HEK293T (cell line): ENCODE results near the gene FNBP1L.
"Not testable (repeated sequence)": the region's sequence is repeated elsewhere in the genome, so short reads cannot be mapped to it uniquely, and the experiment has no call there.

Experiments used
- CTCF ChIA-PET: fragments of 350-600 bp; formaldehyde crosslinking; extraction: SDS; loops from one replicate; lab custom pipeline; 2021; ENCODE audit warnings: antibody characterized with exemption, inconsistent platforms; lab: Yijun Ruan, JAX
- POLR2A ChIA-PET: fragments of 350-600 bp; formaldehyde crosslinking; extraction: SDS; loops from one replicate; lab custom pipeline; 2020; ENCODE audit warnings: antibody characterized with exemption, inconsistent platforms; lab: Yijun Ruan, JAX
- DNase-seq: peaks from one replicate; pipeline ENCODE4 v3.0.0; 2012; ENCODE audit warnings: mixed read lengths; ENCODE audit errors: extremely low spot score
- ARNT ChIP-seq: fragments of 450-650 bp; IDR thresholded peaks from 2 replicates; pipeline ENCODE4 v1.6.1; 2017; ENCODE audit warnings: mild to moderate bottlenecking
- BHLHE40 ChIP-seq: fragments of 450-650 bp; IDR thresholded peaks from 2 replicates; pipeline ENCODE4 v1.6.1; 2016; ENCODE audit warnings: mild to moderate bottlenecking, moderate library complexity, borderline replicate concordance
- CTBP1 ChIP-seq: fragments of 450-650 bp; IDR thresholded peaks from 2 replicates; pipeline ENCODE4 v1.6.1; 2016; ENCODE audit warnings: borderline replicate concordance
- ELF4 ChIP-seq: fragments of 450-650 bp; IDR thresholded peaks from 2 replicates; pipeline ENCODE4 v1.6.1; 2017; ENCODE audit warnings: antibody characterized with exemption
- FOXA1 ChIP-seq: fragments of 450-650 bp; IDR thresholded peaks from 2 replicates; pipeline ENCODE4 v1.6.1; 2016; ENCODE audit warnings: mild to moderate bottlenecking
- FOXK2 ChIP-seq: fragments of 450-650 bp; IDR thresholded peaks from 2 replicates; pipeline ENCODE4 v1.6.1; 2016; ENCODE audit warnings: mild to moderate bottlenecking
- FOXM1 ChIP-seq: fragments of 450-650 bp; IDR thresholded peaks from 2 replicates; pipeline ENCODE4 v1.6.1; 2017; ENCODE audit warnings: mild to moderate bottlenecking, borderline replicate concordance
- HDGF ChIP-seq: fragments of 450-650 bp; IDR thresholded peaks from 2 replicates; pipeline ENCODE4 v1.6.1; 2017; ENCODE audit warnings: antibody characterized with exemption, borderline replicate concordance
- L3MBTL2 ChIP-seq: fragments of 450-650 bp; conservative IDR thresholded peaks from 2 replicates; pipeline ENCODE4 v1.6.1; 2016; ENCODE audit warnings: mild to moderate bottlenecking
- LEF1 ChIP-seq: fragments of 450-650 bp; IDR thresholded peaks from 2 replicates; pipeline ENCODE4 v1.6.1; 2017; ENCODE audit warnings: mild to moderate bottlenecking, borderline replicate concordance
- NFRKB ChIP-seq: fragments of 450-650 bp; IDR thresholded peaks from 2 replicates; pipeline ENCODE4 v1.6.1; 2016; ENCODE audit warnings: mild to moderate bottlenecking, moderate library complexity
- PKNOX1 ChIP-seq: fragments of 450-650 bp; IDR thresholded peaks from 2 replicates; pipeline ENCODE4 v1.6.1; 2016
- SP1 ChIP-seq: fragments of 450-650 bp; IDR thresholded peaks from 2 replicates; pipeline ENCODE4 v1.6.1; 2017
- SUZ12 ChIP-seq: fragments of 450-650 bp; IDR thresholded peaks from 2 replicates; pipeline ENCODE4 v1.6.1; 2016; ENCODE audit warnings: mild to moderate bottlenecking
- TARDBP ChIP-seq: fragments of 450-650 bp; IDR thresholded peaks from 2 replicates; pipeline ENCODE4 v1.6.1; 2016
- ZNF384 ChIP-seq: fragments of 450-650 bp; IDR thresholded peaks from 2 replicates; pipeline ENCODE4 v1.6.1; 2016

The FNBP1L gene

GRCh38 chr1:93463960-93464359, 16.0 kb downstream of the FNBP1L start:
- CTCF ChIA-PET: no interaction called here
- POLR2A ChIA-PET: no interaction called here
- DNase-seq: no peak
- no peak for TF ChIP-seq PKNOX1
- TF ChIP-seq TARDBP: no peak
- no peak for TF ChIP-seq FOXA1
- no peak for TF ChIP-seq L3MBTL2
- no peak for TF ChIP-seq HDGF
- TF ChIP-seq LEF1: no peak
- TF ChIP-seq FOXK2: no peak
- TF ChIP-seq SUZ12: no peak
- no peak for TF ChIP-seq SP1

- DNase-seq, CTCF ChIA-PET, POLR2A ChIA-PET: not testable (repeated sequence)
Measured at GRCh38 chr1:93465371-93466082, 17.6 kb downstream of the FNBP1L start.

GRCh38 chr1:93467606-93468005, 19.7 kb downstream of the FNBP1L start:
- DNase-seq: no peak
- CTCF ChIA-PET: interaction anchor here (0.5 kb wide), 1 partner anchor 177 kb away, joined by 4 read pairs; no protein-coding TSS in a partner anchor
- POLR2A ChIA-PET: no interaction called here
- TF ChIP-seq SUZ12: no peak
- no peak for TF ChIP-seq ELF4
- TF ChIP-seq ARNT: no peak
- TF ChIP-seq LEF1: no peak

- DNase-seq: no peak
- no peak for TF ChIP-seq ZNF384
- TF ChIP-seq FOXA1: no peak
- TF ChIP-seq SP1: no peak
- no peak for TF ChIP-seq NFRKB
- no peak for TF ChIP-seq LEF1
- TF ChIP-seq FOXK2: no peak
- no peak for TF ChIP-seq TARDBP
- no peak for TF ChIP-seq PKNOX1
- TF ChIP-seq SUZ12: no peak
- no peak for TF ChIP-seq ARNT
- POLR2A ChIA-PET: no interaction called here
- CTCF ChIA-PET: no interaction called here
Measured at GRCh38 chr1:93468662-93469061, 20.7 kb downstream of the FNBP1L start.

- DNase-seq, CTCF ChIA-PET, POLR2A ChIA-PET: not testable (repeated sequence)
Measured at GRCh38 chr1:93469223-93469622, 21.3 kb downstream of the FNBP1L start.

GRCh38 chr1:93471284-93471683, 23.4 kb downstream of the FNBP1L start:
- CTCF ChIA-PET: interaction anchor here (1.3 kb wide), 1 partner anchor 166 kb away, joined by 3 read pairs; no protein-coding TSS in a partner anchor
- no peak for DNase-seq
- POLR2A ChIA-PET: no interaction called here
- TF ChIP-seq CTBP1: no peak
- TF ChIP-seq SP1: no peak
- TF ChIP-seq ZNF384: no peak
- TF ChIP-seq HDGF: no peak
- no peak for TF ChIP-seq ARNT
- no peak for TF ChIP-seq FOXK2

GRCh38 chr1:93471911-93472310, 24.0 kb downstream of the FNBP1L start:
- DNase-seq: no peak
- ChIA-PET CTCF (interaction anchor here (1.3 kb wide), 1 partner anchor 167 kb away, joined by 3 read pairs; no protein-coding TSS in a partner anchor), POLR2A (no interaction called here)
- TF ChIP-seq HDGF (no peak), ELF4 (no peak), FOXK2 (no peak), TARDBP (no peak), NFRKB (no peak), ARNT (no peak), ZNF384 (no peak), FOXM1 (no peak), L3MBTL2 (no peak), SUZ12 (no peak), FOXA1 (no peak), BHLHE40 (no peak), SP1 (no peak), LEF1 (no peak)

GRCh38 chr1:93474321-93474720, 26.4 kb downstream of the FNBP1L start:
- POLR2A ChIA-PET: interaction anchor here (0.9 kb wide), 1 partner anchor 27 kb away, joined by 5 read pairs; the partner anchor contains the start of gene FNBP1L
- no peak for TF ChIP-seq PKNOX1
- no peak for DNase-seq
- CTCF ChIA-PET: interaction anchor here (1.0 kb wide), 1 partner anchor 370 kb away, joined by 3 read pairs; no protein-coding TSS in a partner anchor
